ENCODE measurements around the gene MEAF6.

The MEAF6 gene

GRCh38 chr1:37559080-37559479 is 44.5 kb upstream of the MEAF6 start:
- H3K9me3 ChIP-seq (ENCODE audit: control insufficient read depth, low read length), result no peaks in the 10 kb centered on the region
- H3K9ac ChIP-seq, result no peak overlapping the region
- no peak overlapping the region for H3K27ac ChIP-seq
- H3K4me1 ChIP-seq, result peaks cover 2% of the 10 kb centered on the region
- no peak for TF ChIP-seq CTCF (IDR thresholded peaks at IDR 0.05)
- no peaks in the 10 kb centered on the region for H3K27me3 ChIP-seq (ENCODE audit: control insufficient read depth, insufficient read depth, low read length)
- H3K4me3 ChIP-seq (ENCODE audit: low read depth, low read length), result no peak overlapping the region
- no peaks in the 10 kb centered on the region for H3K36me3 ChIP-seq (ENCODE audit: control insufficient read depth, insufficient read depth, low read length)
- H3K79me2 ChIP-seq, result no peaks in the 10 kb centered on the region
- no peak overlapping the region for H2AFZ ChIP-seq
- no peak overlapping the region for H3K4me2 ChIP-seq (ENCODE audit: low read length)

GRCh38 chr1:37558411-37558810 is 43.8 kb upstream of the MEAF6 start:
- H3K4me2 ChIP-seq (ENCODE audit: low read length), result no peak overlapping the region
- TF ChIP-seq CTCF (IDR thresholded peaks at IDR 0.05), result no peak
- H3K27me3 ChIP-seq (ENCODE audit: control insufficient read depth, insufficient read depth, low read length), result no peaks in the 10 kb centered on the region
- H3K4me3 ChIP-seq (ENCODE audit: low read depth, low read length), result no peak overlapping the region
- H3K9me3 ChIP-seq (ENCODE audit: control insufficient read depth, low read length), result no peaks in the 10 kb centered on the region
- peaks cover 2% of the 10 kb centered on the region for H3K4me1 ChIP-seq
- H3K9ac ChIP-seq, result no peak overlapping the region
- H3K79me2 ChIP-seq, result no peaks in the 10 kb centered on the region
- no peaks in the 10 kb centered on the region for H3K36me3 ChIP-seq (ENCODE audit: control insufficient read depth, insufficient read depth, low read length)
- no peak overlapping the region for H2AFZ ChIP-seq
- no peak overlapping the region for H3K27ac ChIP-seq

- H3K27me3 ChIP-seq (ENCODE audit: control insufficient read depth, insufficient read depth, low read length), result no peaks in the 10 kb centered on the region
- H3K79me2 ChIP-seq, result peaks cover 2% of the 10 kb centered on the region
- peak overlapping the region; percentile 86 for H3K4me2 ChIP-seq (ENCODE audit: low read length)
- no peak for TF ChIP-seq CTCF (IDR thresholded peaks at IDR 0.05)
- H3K4me1 ChIP-seq, result peaks cover 8% of the 10 kb centered on the region
- H2AFZ ChIP-seq, result peak overlapping the region; percentile 94
- peak overlapping the region; percentile 70 for H3K4me3 ChIP-seq (ENCODE audit: low read depth, low read length)
- H3K27ac ChIP-seq, result peak overlapping the region; percentile 78
- no peaks in the 10 kb centered on the region for H3K36me3 ChIP-seq (ENCODE audit: control insufficient read depth, insufficient read depth, low read length)
- no peak overlapping the region for H3K9ac ChIP-seq
- H3K9me3 ChIP-seq (ENCODE audit: control insufficient read depth, low read length), result no peaks in the 10 kb centered on the region
Measured at GRCh38 chr1:37557402-37557801, 42.8 kb upstream of the MEAF6 start.

- H3K27me3 ChIP-seq (ENCODE audit: control insufficient read depth, insufficient read depth, low read length), result no peaks in the 10 kb centered on the region
- H3K4me3 ChIP-seq (ENCODE audit: low read depth, low read length), result peak within 1 kb of the TSS; percentile 70
- no peaks in the 10 kb centered on the region for H3K36me3 ChIP-seq (ENCODE audit: control insufficient read depth, insufficient read depth, low read length)
- no peak for TF ChIP-seq CTCF (IDR thresholded peaks at IDR 0.05)
- H3K9me3 ChIP-seq (ENCODE audit: control insufficient read depth, low read length), result no peaks in the 10 kb centered on the region
- peak within 1 kb of the TSS; percentile 94 for H2AFZ ChIP-seq
- H3K9ac ChIP-seq, result no peak within 1 kb of the TSS
- H3K79me2 ChIP-seq, result peaks cover 2% of the 10 kb centered on the region
- peak within 1 kb of the TSS; percentile 78 for H3K27ac ChIP-seq
- peak within 1 kb of the TSS; percentile 86 for H3K4me2 ChIP-seq (ENCODE audit: low read length)
- peaks cover 8% of the 10 kb centered on the region for H3K4me1 ChIP-seq
Measured at GRCh38 chr1:37556712-37557196, 42.2 kb upstream of the MEAF6 start, which contains the start of gene DNALI1. Gene DNALI1 (plus strand): TSS chr1:37556940. CDS start chr1:37556995, 55 bp downstream.
